Keratinocyte (primary cell): ENCODE results near the gene RWDD2A.

Experiments used
- CTCF ChIP-seq, 3 experiments: IDR thresholded peaks in 1 of 3; conservative IDR thresholded peaks in 1 of 3; optimal IDR thresholded peaks in 1 of 3; 2 replicates in 2 of 3; 3 replicates in 1 of 3; pipeline versions ENCODE3 to v1.5.1; 2011; ENCODE audit warnings: low read length in 3 of 3, mild to moderate bottlenecking in 3 of 3, moderate library complexity in 2 of 3, control low read depth in 1 of 3, inconsistent platforms in 1 of 3; ENCODE audit not compliant: insufficient read depth in 2 of 3; ENCODE audit errors: extremely low read depth in 1 of 3
- EZH2 ChIP-seq: IDR thresholded peaks from one replicate; pipeline ENCODE4 v1.6.1; 2012; ENCODE audit warnings: inconsistent platforms, mild to moderate bottlenecking, low read length, moderate library complexity

GRCh38 chr6:83151114-83151513, 42.0 kb upstream of the RWDD2A start:
- TF ChIP-seq CTCF (optimal IDR thresholded peaks at IDR 0.05 in 1 of 3, IDR thresholded peaks at IDR 0.05 in 1 of 3, conservative IDR thresholded peaks at IDR 0.05 in 1 of 3; ENCODE audit: extremely low read depth in 1 of 3, insufficient read depth in 2 of 3, low read length in 3 of 3) (no peak), EZH2 (no peak)
